B cell (primary cell): ENCODE results near the gene PSPC1. TPM values are rescaled to one million over a fixed set of nuclear protein-coding genes. Genes with fewer than 3 reads are reported as not detected.

Experiments used
- ATAC-seq: fragments of 200-7000 bp; cut with Tn5 transposase; one replicate; pipeline ENCODE4 v1.10.0; 2021; ENCODE audit warnings: low read depth, mild to moderate bottlenecking, moderate number of reproducible peaks, moderate library complexity
- CTCF ChIA-PET: fragments of 350-600 bp; sonication (Branson Sonifier 250); formaldehyde crosslinking; loops from one replicate; lab custom pipeline; 2021; ENCODE audit warnings: antibody characterized with exemption, inconsistent platforms; lab: Charles Lee
- POLR2A ChIA-PET: fragments of 350-600 bp; sonication (Branson Sonifier 250); formaldehyde crosslinking; loops from one replicate; lab custom pipeline; 2021; ENCODE audit warnings: antibody characterized with exemption; lab: Charles Lee
- DNase-seq: peaks from one replicate; pipeline ENCODE4 v3.0.0; 2013
- H2AFZ ChIP-seq: 2 replicates; pipeline ENCODE4 v1.6.1; 2012; ENCODE audit warnings: mild to moderate bottlenecking, low read depth, low read length; ENCODE audit not compliant: insufficient read depth, poor library complexity, severe bottlenecking
- H3K27ac ChIP-seq, 2 donors: 1 replicate in 1 of 2; 2 replicates in 1 of 2; pipeline ENCODE4 v1.5.1; 2012 to 2013; ENCODE audit warnings: low read length in 2 of 2, mild to moderate bottlenecking in 2 of 2, moderate library complexity in 1 of 2
- H3K27me3 ChIP-seq, 4 experiments: fragments of 200-600 bp in 1 of 4; sonication (generic) in 1 of 4; replicated peaks in 1 of 4; 1 replicate in 2 of 4; 2 replicates in 2 of 4; pipeline versions ENCODE4 v1.6.1 to v1.7.0; 2013 to 2016; ENCODE audit warnings: low read length in 3 of 4, mild to moderate bottlenecking in 2 of 4, mixed read lengths in 1 of 4, moderate library complexity in 1 of 4; ENCODE audit not compliant: insufficient read depth in 4 of 4, control insufficient read depth in 3 of 4; ENCODE audit errors: control extremely low read depth in 1 of 4
- H3K36me3 ChIP-seq, 2 experiments: replicated peaks in 1 of 2; 1 replicate in 1 of 2; 2 replicates in 1 of 2; pipeline versions ENCODE4 v1.6.1 to v1.7.1; 2013; ENCODE audit warnings: low read length in 1 of 2; ENCODE audit not compliant: insufficient read depth in 2 of 2, control insufficient read depth in 1 of 2; ENCODE audit errors: control extremely low read depth in 1 of 2, extremely low read depth in 1 of 2
- H3K4me1 ChIP-seq, 2 donors: fragments of 200-600 bp in 1 of 2; sonication (generic) in 1 of 2; 1 replicate in 1 of 2; 2 replicates in 1 of 2; pipeline versions ENCODE4 v1.5.1 to v1.6.1; 2013 to 2017; ENCODE audit warnings: low read length in 2 of 2; ENCODE audit not compliant: control insufficient read depth in 2 of 2, insufficient read depth in 2 of 2
- H3K4me2 ChIP-seq: replicated peaks from 2 replicates; pipeline ENCODE3; 2012; ENCODE audit warnings: mild to moderate bottlenecking, low read depth, low read length; ENCODE audit not compliant: poor library complexity, severe bottlenecking
- H3K4me3 ChIP-seq, 5 experiments: fragments of 200-600 bp in 1 of 5; sonication (generic) in 1 of 5; 1 replicate in 3 of 5; 2 replicates in 2 of 5; pipeline versions ENCODE4 v1.5.1 to v1.7.0; 2011 to 2016; ENCODE audit warnings: low read length in 4 of 5, mild to moderate bottlenecking in 4 of 5, low read depth in 2 of 5, control low read depth in 1 of 5, moderate library complexity in 1 of 5; ENCODE audit not compliant: insufficient read depth in 1 of 5; ENCODE audit errors: control extremely low read depth in 1 of 5, extremely low read depth in 1 of 5
- H3K79me2 ChIP-seq: fragments of 200-600 bp; sonication (generic); one replicate; pipeline ENCODE4 v1.6.0; 2016; ENCODE audit warnings: low read length; ENCODE audit not compliant: control insufficient read depth, insufficient read depth
- H3K9ac ChIP-seq: fragments of 200-600 bp; sonication (generic); 2 replicates; pipeline ENCODE4 v1.6.1; 2017; ENCODE audit warnings: mild to moderate bottlenecking, low read length, moderate library complexity
- H3K9me3 ChIP-seq, 3 donors: one replicate each; pipeline versions ENCODE4 v1.6.1 to v1.7.1; 2013; ENCODE audit warnings: low read length in 2 of 3; ENCODE audit not compliant: control insufficient read depth in 2 of 3, insufficient read depth in 1 of 3; ENCODE audit errors: control extremely low read depth in 1 of 3
- H4K20me1 ChIP-seq: 2 replicates; pipeline ENCODE4 v1.6.0; 2012; ENCODE audit warnings: mild to moderate bottlenecking, low read length; ENCODE audit not compliant: insufficient read depth, control insufficient read depth, poor library complexity, severe bottlenecking
- H3K27ac Mint-ChIP-seq: one replicate; pipeline ENCODE4 v1.8.0; 2021; ENCODE audit warnings: mixed read lengths
- H3K27me3 Mint-ChIP-seq: one replicate; pipeline ENCODE4 v1.8.0; 2021; ENCODE audit warnings: mixed read lengths
- H3K4me1 Mint-ChIP-seq: one replicate; pipeline ENCODE4 v1.8.0; 2021; ENCODE audit warnings: mixed read lengths
- H3K4me3 Mint-ChIP-seq: one replicate; pipeline ENCODE4 v1.8.0; 2021; ENCODE audit warnings: mixed read lengths
- H3K9me3 Mint-ChIP-seq: one replicate; pipeline ENCODE4 v1.8.0; 2022; ENCODE audit warnings: mixed read lengths; ENCODE audit not compliant: insufficient read depth
- CTCF ChIP-seq: fragments of 200-600 bp; IDR thresholded peaks from one replicate; pipeline ENCODE4 v1.8.0; 2022; ENCODE audit warnings: antibody characterized with exemption, mild to moderate bottlenecking
- EZH2 ChIP-seq: IDR thresholded peaks from 2 replicates; pipeline ENCODE4 v1.6.1; 2012; ENCODE audit warnings: borderline replicate concordance, low read depth, mild to moderate bottlenecking, moderate library complexity, low read length; ENCODE audit not compliant: insufficient read depth, poor library complexity, severe bottlenecking
- WGBS: methylation state at CpG from one replicate; pipeline ENCODE4 v1.1.5; 2013; ENCODE audit warnings: missing lambda C conversion rate; ENCODE audit not compliant: insufficient coverage; 5-methylcytosine and 5-hydroxymethylcytosine counted together
- intact Hi-C: fragments of 100-400 bp; cut with micrococcal nuclease; formaldehyde crosslinking; loops from one replicate; pipeline ENCODE4 v1.10.0; 2022
- polyA plus RNA-seq: library from polyadenylated mRNA; depleted of rRNA; stranded (reverse); fragments of >200 nt; gene quantifications from 2 replicates; pipeline ENCODE4 v1.2.3, GENCODE V29; 2012
- total RNA-seq, 2 donors: library from RNA; stranded (reverse); fragments of 120-200 nt in 1 of 2; gene quantifications; 1 replicate in 1 of 2; 2 replicates in 1 of 2; pipeline versions ENCODE4 v1.2.3 to v1.2.4, GENCODE V29; 2013 to 2022

Gene PSPC1
- total and polyA plus RNA-seq, 2 donors (not counting 1 experiment from before 2014, with no cell fraction given), result 55.3 to 121 TPM

DNA sequence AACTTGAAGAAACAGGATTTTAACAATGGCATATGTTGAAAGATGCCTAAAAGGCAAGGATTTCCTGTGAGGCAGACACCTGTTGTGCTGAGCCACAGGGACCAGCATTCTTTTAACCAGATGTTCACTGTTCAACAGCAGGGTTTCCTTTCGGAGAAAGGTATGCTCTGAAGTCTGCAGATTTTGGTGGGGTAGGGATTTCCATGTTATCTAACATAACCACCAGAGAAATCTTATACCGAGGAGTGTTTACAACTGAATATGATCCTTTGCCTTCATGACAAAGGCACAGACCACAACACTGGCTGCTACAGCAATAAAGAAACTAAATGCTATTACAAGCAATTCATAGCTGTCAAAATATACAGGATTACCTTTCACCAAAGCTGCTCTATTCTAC, 101.2 kb downstream of the PSPC1 start:
- ChIA-PET POLR2A (no interaction called here), CTCF (interaction anchor here (0.6 kb wide), 1 partner anchor 273 kb away, joined by 3 read pairs; no protein-coding TSS in a partner anchor)
- no peak overlapping the region for H3K9ac ChIP-seq
- Mint-ChIP-seq H3K4me3 (no peak overlapping the region), H3K4me1 (no peaks in the 10 kb centered on the region), H3K9me3 (no peaks in the 10 kb centered on the region), H3K27me3 (no peaks in the 10 kb centered on the region), H3K27ac (no peak overlapping the region)
- no peak overlapping the region for H3K27ac ChIP-seq
- ATAC-seq (no peak), DNase-seq (no peak)
- TF ChIP-seq CTCF, result no peak
- no peak for TF ChIP-seq EZH2
- no peak overlapping the region for H2AFZ ChIP-seq
- H3K4me2 ChIP-seq, result no peak overlapping the region
- H3K79me2 ChIP-seq, result no peaks in the 10 kb centered on the region
- no peaks in the 10 kb centered on the region for H4K20me1 ChIP-seq
- peaks cover 0 to 3% of the 10 kb centered on the region in 2 experiments for H3K36me3 ChIP-seq
- H3K4me3 ChIP-seq, result no peak overlapping the region
- no peaks in the 10 kb centered on the region for H3K27me3 ChIP-seq
- no peaks in the 10 kb centered on the region for H3K4me1 ChIP-seq
- intact Hi-C loops, result no loop called here
- 80% methylated on average over 1 of the region's 2 CpGs for WGBS
- H3K9me3 ChIP-seq, result no peaks in the 10 kb centered on the region

DNA sequence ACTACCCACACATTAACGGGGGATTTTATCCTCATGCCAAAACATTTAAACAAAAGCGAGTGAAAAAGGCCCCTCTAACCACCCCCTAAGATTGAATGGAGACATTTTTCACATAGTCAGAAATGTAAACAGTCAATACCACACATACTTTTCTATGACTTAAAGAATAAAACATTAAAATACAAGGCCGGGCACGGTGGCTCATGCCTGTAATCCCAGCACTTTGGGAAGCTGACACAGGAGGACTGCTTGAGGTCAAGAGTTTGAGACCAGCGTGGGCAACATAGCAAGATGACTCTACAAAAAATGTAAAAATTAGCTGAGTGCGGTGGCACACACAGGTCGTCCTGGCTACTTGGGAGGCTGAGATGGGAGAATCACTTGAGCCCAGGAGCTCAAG, 102.0 kb downstream of the PSPC1 start:
- TF ChIP-seq CTCF, result no peak
- TF ChIP-seq EZH2, result no peak
- no peak for DNase-seq
- no peaks in the 10 kb centered on the region for H3K79me2 ChIP-seq
- H3K4me3 Mint-ChIP-seq, result no peak overlapping the region
- CTCF ChIA-PET, result no interaction called here
- H3K9me3 ChIP-seq, result no peaks in the 10 kb centered on the region
- H3K27ac ChIP-seq, result no peak overlapping the region
- H3K4me2 ChIP-seq, result no peak overlapping the region
- no peaks in the 10 kb centered on the region for H3K4me1 ChIP-seq
- H3K27ac Mint-ChIP-seq, result no peak overlapping the region
- no peak overlapping the region for H2AFZ ChIP-seq
- H4K20me1 ChIP-seq, result no peaks in the 10 kb centered on the region
- no peak overlapping the region for H3K9ac ChIP-seq
- H3K27me3 Mint-ChIP-seq, result no peaks in the 10 kb centered on the region
- no peaks in the 10 kb centered on the region for H3K9me3 Mint-ChIP-seq
- no peaks in the 10 kb centered on the region for H3K27me3 ChIP-seq
- intact Hi-C loops, result no loop called here
- no peak overlapping the region for H3K4me3 ChIP-seq
- WGBS, result 100% methylated on average over 6 of the region's 7 CpGs
- POLR2A ChIA-PET, result no interaction called here
- no peak for ATAC-seq
- peaks cover 0 to 10% of the 10 kb centered on the region in 2 experiments for H3K36me3 ChIP-seq
- H3K4me1 Mint-ChIP-seq, result no peaks in the 10 kb centered on the region
